A549 (cell line): ENCODE results near the gene ACADL.

Experiments used
- ESRRA ChIP-seq: fragments of 150-350 bp; IDR thresholded peaks from 2 replicates; pipeline ENCODE4 v1.6.1; 2014; ENCODE audit warnings: mild to moderate bottlenecking, low read length, borderline replicate concordance
- NPAS2 ChIP-seq: fragments of 250-450 bp; sonication (Bioruptor Pico); IDR thresholded peaks from 2 replicates; pipeline ENCODE4 v1.8.0; 2022; ENCODE audit warnings: mild to moderate bottlenecking, moderate library complexity, borderline replicate concordance
- POLR2A ChIP-seq: IDR thresholded peaks from 2 replicates; pipeline ENCODE4 v1.6.1; 2012; ENCODE audit warnings: mild to moderate bottlenecking, low read length
- POLR2AphosphoS2 ChIP-seq: conservative IDR thresholded peaks from 2 replicates; pipeline ENCODE4 v1.6.1; 2012; ENCODE audit warnings: low read length, improper control_type of control experiment, inconsistent platforms
- RARB ChIP-seq: fragments of 250-450 bp; sonication (Bioruptor Pico); IDR thresholded peaks from 2 replicates; pipeline ENCODE4 v1.8.0; 2021; ENCODE audit warnings: mild to moderate bottlenecking, moderate library complexity
- SMC3 ChIP-seq: fragments of >200 bp; sonication (Bioruptor Twin); formaldehyde crosslinking; IDR thresholded peaks from 3 replicates; pipeline ENCODE4 v1.6.1; 2018; ENCODE audit warnings: inconsistent platforms
- TF ChIP-seq, protein P1 (sequence below): fragments of >200 bp; sonication (Bioruptor Twin); formaldehyde crosslinking; IDR thresholded peaks from 3 replicates; pipeline ENCODE4 v1.5.1; 2016
- TF ChIP-seq, protein P2 (sequence below): IDR thresholded peaks from 2 replicates; pipeline ENCODE4 v1.6.1; 2012
- TF ChIP-seq, protein P3 (sequence below): fragments of 450-650 bp; IDR thresholded peaks from 2 replicates; pipeline ENCODE4 v1.6.1; 2014; ENCODE audit warnings: antibody characterized with exemption

- TF ChIP-seq, protein P1, sequence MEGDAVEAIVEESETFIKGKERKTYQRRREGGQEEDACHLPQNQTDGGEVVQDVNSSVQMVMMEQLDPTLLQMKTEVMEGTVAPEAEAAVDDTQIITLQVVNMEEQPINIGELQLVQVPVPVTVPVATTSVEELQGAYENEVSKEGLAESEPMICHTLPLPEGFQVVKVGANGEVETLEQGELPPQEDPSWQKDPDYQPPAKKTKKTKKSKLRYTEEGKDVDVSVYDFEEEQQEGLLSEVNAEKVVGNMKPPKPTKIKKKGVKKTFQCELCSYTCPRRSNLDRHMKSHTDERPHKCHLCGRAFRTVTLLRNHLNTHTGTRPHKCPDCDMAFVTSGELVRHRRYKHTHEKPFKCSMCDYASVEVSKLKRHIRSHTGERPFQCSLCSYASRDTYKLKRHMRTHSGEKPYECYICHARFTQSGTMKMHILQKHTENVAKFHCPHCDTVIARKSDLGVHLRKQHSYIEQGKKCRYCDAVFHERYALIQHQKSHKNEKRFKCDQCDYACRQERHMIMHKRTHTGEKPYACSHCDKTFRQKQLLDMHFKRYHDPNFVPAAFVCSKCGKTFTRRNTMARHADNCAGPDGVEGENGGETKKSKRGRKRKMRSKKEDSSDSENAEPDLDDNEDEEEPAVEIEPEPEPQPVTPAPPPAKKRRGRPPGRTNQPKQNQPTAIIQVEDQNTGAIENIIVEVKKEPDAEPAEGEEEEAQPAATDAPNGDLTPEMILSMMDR = no peak
- TF ChIP-seq POLR2A (no peak), ESRRA (no peak), RARB (CRISPR knock-in tag) (no peak), SMC3 (no peak), POLR2AphosphoS2 (no peak), NPAS2 (CRISPR knock-in tag) (no peak)
- TF ChIP-seq, protein P2, sequence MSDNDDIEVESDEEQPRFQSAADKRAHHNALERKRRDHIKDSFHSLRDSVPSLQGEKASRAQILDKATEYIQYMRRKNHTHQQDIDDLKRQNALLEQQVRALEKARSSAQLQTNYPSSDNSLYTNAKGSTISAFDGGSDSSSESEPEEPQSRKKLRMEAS = no peak
- TF ChIP-seq, protein P3, sequence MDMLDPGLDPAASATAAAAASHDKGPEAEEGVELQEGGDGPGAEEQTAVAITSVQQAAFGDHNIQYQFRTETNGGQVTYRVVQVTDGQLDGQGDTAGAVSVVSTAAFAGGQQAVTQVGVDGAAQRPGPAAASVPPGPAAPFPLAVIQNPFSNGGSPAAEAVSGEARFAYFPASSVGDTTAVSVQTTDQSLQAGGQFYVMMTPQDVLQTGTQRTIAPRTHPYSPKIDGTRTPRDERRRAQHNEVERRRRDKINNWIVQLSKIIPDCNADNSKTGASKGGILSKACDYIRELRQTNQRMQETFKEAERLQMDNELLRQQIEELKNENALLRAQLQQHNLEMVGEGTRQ = no peak
These were observed 44.8 kb downstream of the ACADL start for GRCh38 chr2:210180477-210180876.
